SK-N-MC (cell line): ENCODE data around the gene TGFA.

ENCODE experiments used
- EZH2 ChIP-seq: fragments of 200-600 bp; sonication (generic); IDR thresholded peaks from one replicate; pipeline ENCODE4 v1.6.1; 2017; ENCODE audit warnings: antibody characterized with exemption
- FOXP2 ChIP-seq: optimal IDR thresholded peaks from 2 replicates; pipeline ENCODE3; 2011; ENCODE audit warnings: mild to moderate bottlenecking, moderate library complexity; ENCODE audit not compliant: insufficient read depth; ENCODE audit errors: extremely low read length, control extremely low read depth
- POLR2AphosphoS5 ChIP-seq: IDR thresholded peaks from 2 replicates; pipeline ENCODE4 v1.6.1; 2012; ENCODE audit warnings: mild to moderate bottlenecking, low read depth, low read length, borderline replicate concordance

DNA sequence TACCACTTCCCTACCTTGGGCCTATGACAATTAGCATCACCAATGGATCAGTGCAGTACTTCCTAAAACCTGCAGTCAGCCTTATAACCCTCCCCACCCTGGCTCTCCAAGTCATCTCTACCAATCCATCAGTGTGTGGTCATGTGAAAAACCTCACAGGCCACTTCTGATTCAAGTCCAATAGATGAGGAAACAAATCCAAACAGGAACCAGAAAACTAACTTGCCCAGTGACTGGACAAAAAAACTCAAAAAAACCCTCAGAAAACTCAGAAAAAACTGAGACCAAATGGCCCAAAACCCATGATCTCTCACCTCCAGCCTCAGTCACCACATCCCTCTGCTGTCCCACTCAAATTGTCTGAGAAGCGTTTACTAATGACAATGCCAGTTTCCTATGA lies 43.3 kb downstream of the TGFA start:
- TF ChIP-seq EZH2 = no peak
- TF ChIP-seq POLR2AphosphoS5 = no peak
- no peak for TF ChIP-seq FOXP2
